IPS-20b (cell line): ENCODE data around the gene THOC5.
"Not testable (repeated sequence)": the region's sequence is repeated elsewhere in the genome, so short reads cannot be mapped to it uniquely, and the experiment has no call there.

Experiments used
- H3K27ac ChIP-seq: one replicate; pipeline ENCODE4 v1.5.1; 2013; ENCODE audit warnings: low read length
- H3K27me3 ChIP-seq: 2 replicates; pipeline ENCODE4 v1.6.1; 2013; ENCODE audit warnings: mild to moderate bottlenecking, low read length, inconsistent platforms; ENCODE audit not compliant: insufficient read depth
- H3K36me3 ChIP-seq: 2 replicates; pipeline ENCODE4 v1.6.1; 2013; ENCODE audit warnings: low read depth, mild to moderate bottlenecking, inconsistent platforms, low read length, moderate library complexity; ENCODE audit not compliant: insufficient read depth
- H3K4me1 ChIP-seq: 2 replicates; pipeline ENCODE4 v1.6.1; 2013; ENCODE audit warnings: mild to moderate bottlenecking, control low read depth, inconsistent platforms, low read length, moderate library complexity; ENCODE audit not compliant: insufficient read depth
- H3K4me3 ChIP-seq: 2 replicates; pipeline ENCODE4 v1.5.1; 2013; ENCODE audit warnings: mild to moderate bottlenecking, low read length, inconsistent platforms
- H3K9ac ChIP-seq: 2 replicates; pipeline ENCODE4 v1.6.1; 2013; ENCODE audit warnings: low read depth, mild to moderate bottlenecking, inconsistent platforms, low read length, moderate library complexity
- H3K9me3 ChIP-seq: 2 replicates; pipeline ENCODE4 v1.6.1; 2013; ENCODE audit warnings: mild to moderate bottlenecking, low read depth, low read length, inconsistent platforms; ENCODE audit not compliant: insufficient read depth

The THOC5 gene

DNA sequence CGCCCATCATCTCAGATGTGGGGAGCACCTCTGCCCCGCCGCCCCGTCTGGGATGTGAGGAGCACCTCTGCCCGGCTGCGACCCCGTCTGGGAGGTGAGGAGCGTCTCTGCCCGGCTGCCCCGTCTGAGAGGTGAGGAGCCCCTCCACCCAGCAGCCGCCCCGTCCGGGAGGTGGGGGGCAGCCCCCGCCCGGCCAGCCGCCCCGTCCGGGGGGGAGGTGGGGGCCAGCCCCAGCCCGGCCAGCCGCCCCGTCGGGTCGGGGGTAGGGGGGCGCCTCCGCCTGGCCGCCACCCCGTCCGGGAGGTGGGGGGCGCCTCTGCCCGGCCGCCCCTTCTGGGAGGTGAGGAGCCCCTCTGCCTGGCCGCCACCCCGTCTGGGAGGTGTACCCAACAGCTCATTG lies 1.2 kb downstream of the THOC5 start:
- H3K27ac ChIP-seq, H3K27me3 ChIP-seq, H3K9me3 ChIP-seq, H3K9ac ChIP-seq, H3K4me1 ChIP-seq: not testable (repeated sequence)
- Histone ChIP-seq H3K36me3 (peaks cover 61% of the 10 kb centered on the region), H3K4me3 (peak overlapping the region; percentile 86)

DNA sequence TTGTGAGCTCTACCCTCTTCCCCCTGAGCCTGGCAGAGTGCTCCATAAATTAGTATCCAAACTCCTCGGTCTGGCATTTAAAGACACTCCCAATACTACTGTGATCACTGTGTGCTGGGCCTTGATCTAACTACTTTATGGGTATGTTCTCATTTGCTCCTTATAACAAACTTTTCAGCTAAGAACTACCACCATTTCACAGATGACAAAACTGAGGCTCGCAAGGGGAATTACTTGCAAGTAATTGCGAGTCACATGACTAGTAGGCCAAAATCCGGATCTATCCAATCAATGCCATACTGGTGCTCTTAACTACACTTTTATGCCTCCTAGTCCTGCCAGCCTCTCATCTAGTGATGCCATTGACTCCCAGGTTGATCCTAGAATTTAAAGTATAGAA lies 3.6 kb downstream of the THOC5 start:
- H3K36me3 ChIP-seq: peaks cover 53% of the 10 kb centered on the region
- H3K27ac ChIP-seq: no peak overlapping the region

DNA sequence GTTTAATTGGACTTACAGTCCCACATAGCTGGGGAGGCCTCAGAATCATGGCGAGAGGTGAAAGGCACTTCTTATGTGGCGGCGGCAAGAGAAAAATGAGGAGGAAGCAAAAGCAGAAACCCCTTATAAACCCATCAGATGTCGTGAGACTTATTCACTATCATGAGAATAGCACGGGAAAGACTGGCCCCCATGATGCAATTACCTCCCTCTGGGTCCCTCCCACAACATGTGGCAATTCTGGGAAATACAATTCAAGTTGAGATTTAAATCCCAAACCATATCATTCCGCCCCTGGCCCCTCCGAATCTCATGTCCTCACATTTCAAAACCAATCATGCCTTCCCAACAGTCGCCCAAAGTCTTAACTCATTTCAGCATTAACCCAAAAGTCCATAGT lies 8.5 kb downstream of the THOC5 start:
- H3K9ac ChIP-seq: not testable (repeated sequence)

More for the DNA sequence above, 3.6 kb downstream of the THOC5 start:
- Histone ChIP-seq H3K4me1 (no peaks in the 10 kb centered on the region), H3K4me3 (no peak overlapping the region), H3K27me3 (no peaks in the 10 kb centered on the region), H3K9me3 (no peaks in the 10 kb centered on the region), H3K9ac (no peak overlapping the region)

DNA sequence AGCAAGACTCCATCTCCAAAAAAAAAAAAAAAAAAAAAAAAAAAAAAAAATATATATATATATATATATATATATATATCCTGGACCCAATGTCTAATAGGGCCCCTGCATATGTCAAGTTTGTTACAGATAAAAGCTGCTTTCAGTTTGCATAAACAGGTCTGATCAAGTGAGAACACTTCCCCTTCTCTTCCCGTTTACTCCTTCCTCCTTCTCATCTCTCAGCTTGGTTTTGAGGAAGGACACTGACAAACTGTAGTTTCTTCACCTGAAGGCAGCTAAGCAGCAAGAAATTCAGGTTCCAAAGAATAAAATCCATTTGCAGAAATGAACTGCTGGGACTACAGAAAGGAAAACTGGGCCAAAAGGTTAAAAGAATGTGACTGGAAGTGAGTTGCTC lies 11.7 kb downstream of the THOC5 start:
- H3K27ac ChIP-seq: no peak overlapping the region
- H3K36me3 ChIP-seq: peaks cover 83% of the 10 kb centered on the region
- H3K27me3 ChIP-seq: no peaks in the 10 kb centered on the region
- H3K9me3 ChIP-seq: no peaks in the 10 kb centered on the region
- no peak overlapping the region for H3K4me3 ChIP-seq
- no peaks in the 10 kb centered on the region for H3K4me1 ChIP-seq
- no peak overlapping the region for H3K9ac ChIP-seq

More for the DNA sequence above, 8.5 kb downstream of the THOC5 start:
- H3K36me3 ChIP-seq: peaks cover 86% of the 10 kb centered on the region
- H3K27ac ChIP-seq, H3K4me1 ChIP-seq, H3K4me3 ChIP-seq, H3K27me3 ChIP-seq, H3K9me3 ChIP-seq: not testable (repeated sequence)

DNA sequence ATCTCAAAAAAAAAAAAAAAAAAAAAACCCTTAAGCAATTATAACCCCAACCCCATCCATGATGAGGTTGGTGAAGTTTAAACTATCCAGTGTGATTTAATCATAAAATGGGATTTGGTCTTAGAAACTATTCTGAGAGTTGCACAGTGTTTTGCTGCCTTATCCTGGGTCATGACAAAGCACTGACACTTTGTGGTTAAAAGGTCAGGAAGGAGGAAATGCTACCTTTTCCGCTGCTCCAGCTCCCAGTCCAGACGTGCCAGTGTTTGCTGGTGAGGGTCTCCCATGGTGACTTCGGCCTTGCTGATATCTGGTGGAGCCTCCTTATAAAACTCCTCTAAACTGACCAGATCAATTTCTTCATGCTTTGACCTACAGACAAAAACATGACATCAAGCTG lies 14.5 kb downstream of the THOC5 start:
- Histone ChIP-seq H3K27me3 (no peaks in the 10 kb centered on the region), H3K9me3 (no peaks in the 10 kb centered on the region), H3K4me1 (no peaks in the 10 kb centered on the region), H3K36me3 (peaks cover 91% of the 10 kb centered on the region), H3K4me3 (no peak overlapping the region), H3K27ac (no peak overlapping the region), H3K9ac (no peak overlapping the region)

DNA sequence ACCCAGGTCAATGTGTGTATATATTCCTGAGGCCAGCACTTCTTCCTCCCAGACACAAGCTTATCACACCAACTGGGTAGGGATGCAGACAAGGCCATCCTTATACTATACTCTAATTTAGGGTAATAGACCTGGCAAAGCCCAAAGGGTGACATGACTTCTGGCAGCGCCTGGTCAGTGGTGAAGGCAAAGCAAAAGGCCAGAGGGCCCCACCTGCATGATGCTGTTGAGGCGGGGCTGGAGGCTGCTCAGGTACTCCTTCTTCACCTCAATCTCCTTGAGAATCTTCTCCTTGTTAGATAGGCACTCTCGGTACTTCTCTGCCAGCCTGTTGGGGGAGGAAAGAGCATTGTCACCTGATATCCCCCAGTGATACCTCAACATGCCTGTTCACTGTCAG lies 17.1 kb downstream of the THOC5 start:
- Histone ChIP-seq H3K9me3 (no peaks in the 10 kb centered on the region), H3K4me3 (no peak overlapping the region), H3K27ac (no peak overlapping the region), H3K9ac (no peak overlapping the region), H3K27me3 (no peaks in the 10 kb centered on the region), H3K36me3 (peaks cover 94% of the 10 kb centered on the region), H3K4me1 (no peaks in the 10 kb centered on the region)

DNA sequence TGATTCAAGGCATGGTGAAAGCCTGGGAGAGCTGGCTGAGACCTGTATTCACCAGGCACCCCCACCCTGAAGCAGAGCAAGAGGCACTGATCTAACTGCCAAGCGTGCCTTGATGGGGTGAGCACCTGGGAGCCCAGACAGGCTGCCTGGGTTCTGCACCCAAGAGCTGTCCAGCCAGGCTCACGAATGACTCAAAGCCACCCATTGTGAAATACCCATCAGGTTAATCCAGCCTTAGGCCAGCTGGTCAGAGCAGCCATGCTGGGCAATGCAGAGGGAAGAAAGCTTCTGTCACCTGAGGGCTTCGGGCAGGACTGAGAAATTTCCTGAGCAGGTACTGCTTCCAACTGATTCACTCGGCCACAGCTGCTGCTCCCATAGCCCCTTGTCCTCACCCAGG lies 22.1 kb downstream of the THOC5 start:
- Histone ChIP-seq H3K4me3 (no peak overlapping the region), H3K27me3 (no peaks in the 10 kb centered on the region), H3K9me3 (no peaks in the 10 kb centered on the region), H3K9ac (no peak overlapping the region), H3K27ac (no peak overlapping the region), H3K4me1 (no peaks in the 10 kb centered on the region), H3K36me3 (peaks cover 92% of the 10 kb centered on the region)

DNA sequence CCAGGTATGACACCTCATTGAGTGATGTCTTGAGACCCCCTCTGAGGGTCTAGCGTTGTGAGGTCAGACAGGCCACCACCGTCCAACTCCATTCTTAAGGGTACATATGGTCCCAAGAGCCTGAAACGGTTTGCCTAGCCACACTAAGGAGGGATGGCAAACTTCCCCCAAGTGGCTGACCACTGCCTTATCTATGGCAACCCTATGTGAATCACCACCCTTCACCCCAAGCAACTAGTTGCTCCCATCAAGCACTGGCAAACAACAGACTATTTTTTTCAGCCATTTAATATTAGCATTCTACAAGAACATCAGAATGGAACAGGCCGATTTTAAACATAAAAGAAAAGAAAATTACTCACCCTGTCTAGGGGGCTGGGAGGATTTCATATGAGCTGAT lies 22.8 kb downstream of the THOC5 start:
- Histone ChIP-seq H3K36me3 (peaks cover 92% of the 10 kb centered on the region), H3K4me3 (no peak overlapping the region), H3K4me1 (no peaks in the 10 kb centered on the region), H3K9ac (no peak overlapping the region), H3K9me3 (no peaks in the 10 kb centered on the region), H3K27ac (no peak overlapping the region), H3K27me3 (no peaks in the 10 kb centered on the region)

DNA sequence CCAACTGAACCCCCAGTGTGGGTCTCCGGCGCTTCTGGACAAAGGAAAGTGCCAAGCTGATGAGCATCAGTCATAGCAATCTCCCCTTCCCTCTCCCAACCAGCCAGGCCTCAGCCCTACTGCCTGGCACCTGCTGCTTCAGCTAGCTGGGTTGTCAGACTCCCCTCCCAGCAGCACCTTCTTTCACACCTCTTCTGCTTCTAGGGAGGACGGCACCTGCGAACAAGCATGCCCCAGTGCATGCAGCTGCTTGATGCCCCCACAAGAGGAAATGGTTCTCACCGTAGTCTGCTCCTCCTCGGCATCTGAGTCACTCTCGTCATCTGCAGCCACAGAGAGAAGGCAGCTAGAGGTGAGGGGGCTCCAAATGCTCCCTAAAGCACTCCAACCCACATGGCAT lies 25.4 kb downstream of the THOC5 start:
- H3K36me3 ChIP-seq: peaks cover 95% of the 10 kb centered on the region
- H3K9me3 ChIP-seq: no peaks in the 10 kb centered on the region
- no peak overlapping the region for H3K27ac ChIP-seq
- H3K4me1 ChIP-seq: no peaks in the 10 kb centered on the region
- H3K9ac ChIP-seq: no peak overlapping the region
- no peak overlapping the region for H3K4me3 ChIP-seq
- no peaks in the 10 kb centered on the region for H3K27me3 ChIP-seq

DNA sequence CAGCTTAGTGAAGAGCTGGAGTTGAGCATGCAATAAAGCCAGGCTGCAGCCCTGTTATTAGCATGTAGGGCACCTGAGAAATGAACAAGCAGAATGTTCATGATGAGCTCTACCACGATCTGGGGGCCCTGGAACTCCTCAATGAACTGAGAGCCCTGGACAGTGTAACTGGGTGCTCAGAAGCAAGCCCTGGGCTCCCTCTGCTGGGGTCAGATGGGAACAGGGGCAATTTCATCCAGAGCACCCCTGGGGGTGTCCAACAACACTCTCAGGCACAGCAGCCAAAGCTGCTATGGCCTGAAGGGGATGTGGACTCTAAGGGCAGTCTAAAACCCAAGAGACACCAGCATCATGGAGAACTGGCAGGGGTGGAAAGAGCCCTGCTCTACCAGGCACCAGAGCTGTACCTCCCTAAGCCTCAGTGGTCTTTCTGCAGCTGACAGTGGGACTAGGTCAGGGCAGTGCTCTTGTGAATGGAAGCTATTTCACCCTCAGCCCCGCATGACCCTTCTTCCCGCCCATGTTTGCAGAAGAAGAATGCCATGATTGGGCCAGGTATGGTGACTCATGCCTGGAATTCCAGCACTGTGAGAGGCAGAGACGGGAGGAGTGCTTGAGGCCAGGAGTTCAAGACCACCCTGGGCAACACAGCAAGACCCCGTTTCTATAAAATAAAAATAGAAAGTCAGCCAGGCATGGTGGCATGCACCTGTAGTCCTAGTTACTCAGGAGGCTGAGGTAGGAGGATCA lies 28.9 kb downstream of the THOC5 start:
- Histone ChIP-seq H3K9ac (no peak overlapping the region), H3K27ac (no peak overlapping the region), H3K9me3 (no peaks in the 10 kb centered on the region), H3K4me3 (no peak overlapping the region), H3K36me3 (peaks cover 88% of the 10 kb centered on the region), H3K27me3 (no peaks in the 10 kb centered on the region), H3K4me1 (no peaks in the 10 kb centered on the region)

DNA sequence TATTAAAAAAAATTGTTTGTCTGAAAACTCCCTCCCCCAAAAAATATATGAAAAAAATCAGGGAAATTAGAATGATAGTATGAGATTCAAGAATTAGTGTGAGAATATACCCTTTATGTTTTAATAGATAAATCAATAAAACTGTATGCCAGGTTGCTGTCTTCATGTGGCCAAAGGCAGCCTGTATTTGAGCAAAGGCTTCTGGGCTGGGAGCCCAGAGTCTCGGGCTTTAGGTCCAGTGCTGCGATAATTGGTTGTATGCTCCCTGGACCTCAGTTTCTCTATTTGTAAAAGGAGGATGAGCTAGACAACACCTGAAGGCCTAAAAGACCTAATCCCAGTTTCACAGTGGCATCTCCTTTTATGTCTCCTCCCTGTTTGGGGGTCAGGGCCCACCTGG lies 29.8 kb downstream of the THOC5 start:
- Histone ChIP-seq H3K27me3 (no peaks in the 10 kb centered on the region), H3K9ac (no peak overlapping the region), H3K9me3 (no peaks in the 10 kb centered on the region), H3K27ac (no peak overlapping the region), H3K4me3 (no peak overlapping the region), H3K4me1 (no peaks in the 10 kb centered on the region), H3K36me3 (peaks cover 88% of the 10 kb centered on the region)

DNA sequence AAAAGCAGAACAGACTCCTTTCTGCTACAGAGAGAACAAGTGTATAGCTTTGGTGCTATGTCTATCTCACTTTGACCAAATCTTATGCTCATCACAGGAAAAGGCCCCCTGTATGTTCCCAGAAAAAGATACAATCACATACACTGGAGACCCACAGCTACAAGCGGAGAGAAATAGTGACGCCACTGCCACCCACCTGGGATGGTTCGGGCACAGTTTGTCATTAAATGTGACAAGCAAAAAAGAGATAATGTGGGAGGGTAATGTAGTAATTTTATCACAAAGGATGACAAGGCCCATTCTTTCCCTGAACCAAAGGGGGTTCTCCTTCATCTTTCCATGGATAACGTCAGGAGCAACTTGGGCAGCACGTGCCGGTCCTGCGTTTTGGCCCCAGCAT lies 32.0 kb downstream of the THOC5 start:
- Histone ChIP-seq H3K36me3 (peaks cover 87% of the 10 kb centered on the region), H3K27ac (no peak overlapping the region), H3K4me3 (no peak overlapping the region), H3K9me3 (no peaks in the 10 kb centered on the region), H3K9ac (no peak overlapping the region), H3K27me3 (no peaks in the 10 kb centered on the region), H3K4me1 (no peaks in the 10 kb centered on the region)
